SK-N-SH treated with all-trans-retinoic acid at 6 μM for 48 hours (cell line): Measurements from ENCODE around the gene CMTM3.

Experiments
- ARNTL ChIP-seq: fragments of 450-650 bp; formaldehyde crosslinking; IDR thresholded peaks from 2 replicates; pipeline ENCODE4 v1.5.0; 2020; ENCODE audit warnings: low read depth, mild to moderate bottlenecking, moderate library complexity, borderline replicate concordance
- BACH2 ChIP-seq: fragments of 250-450 bp; sonication (Bioruptor Pico); IDR thresholded peaks from 2 replicates; pipeline ENCODE4 v1.9.0; 2021; ENCODE audit warnings: mild to moderate bottlenecking, borderline replicate concordance
- OSR1 ChIP-seq: fragments of 250-450 bp; sonication (Bioruptor Pico); IDR thresholded peaks from 2 replicates; pipeline ENCODE4 v1.8.0; 2022; ENCODE audit warnings: moderate library complexity, mild to moderate bottlenecking, inconsistent platforms
- PATZ1 ChIP-seq: fragments of 250-450 bp; sonication (Bioruptor Pico); IDR thresholded peaks from 2 replicates; pipeline ENCODE4 v1.8.0; 2020; ENCODE audit warnings: mild to moderate bottlenecking, moderate library complexity, borderline replicate concordance
- ZNF8 ChIP-seq: fragments of 450-650 bp; formaldehyde crosslinking; IDR thresholded peaks from 2 replicates; pipeline ENCODE4 v1.5.0; 2020; ENCODE audit warnings: mild to moderate bottlenecking, moderate library complexity

DNA sequence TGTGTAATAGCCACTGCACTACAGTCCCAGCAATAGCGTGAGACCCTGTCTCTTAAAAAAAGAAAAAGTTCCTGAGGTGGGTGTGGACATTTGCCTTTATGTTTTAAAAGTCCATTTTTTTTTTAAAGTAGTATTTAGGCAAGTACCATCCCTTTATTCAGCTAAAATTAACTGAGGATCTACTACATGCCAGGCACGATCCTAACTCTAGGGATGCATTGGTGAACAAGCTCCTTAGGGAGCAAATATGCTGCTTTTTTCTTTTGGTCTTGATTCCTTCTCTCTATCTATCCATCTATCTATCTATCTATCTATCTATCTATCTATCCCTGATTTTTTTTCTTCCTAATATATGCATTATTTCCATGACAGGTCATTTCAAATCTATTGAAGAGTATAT is 44.7 kb downstream of the CMTM3 start:
- TF ChIP-seq PATZ1: no peak
- TF ChIP-seq BACH2 (CRISPR knock-in tag): no peak
- no peak for TF ChIP-seq OSR1 (CRISPR knock-in tag)
- no peak for TF ChIP-seq ZNF8
- no peak for TF ChIP-seq ARNTL (CRISPR knock-in tag)
